Measurements from ENCODE around the gene MSH2.

GRCh38 chr2:47402805-47403608 is at the start of gene MSH2:
- TF ChIP-seq POLR2A (IDR thresholded peaks at IDR 0.05): peak in 1 of 2 donors; percentile 56
- no peak for TF ChIP-seq CTCF (IDR thresholded peaks at IDR 0.05)
